K562 (cell line): ENCODE data around the gene CDCA3. TPM values are rescaled to one million over a fixed set of nuclear protein-coding genes. Genes with fewer than 3 reads are reported as not detected.

Source experiments
- BDP1 ChIP-seq: IDR thresholded peaks from 3 replicates; pipeline ENCODE4 v1.6.1; 2011; ENCODE audit not compliant: insufficient read length, insufficient read depth
- C11orf30 ChIP-seq: fragments of 450-650 bp; IDR thresholded peaks from 2 replicates; pipeline ENCODE4 v1.6.1; 2016; ENCODE audit warnings: low read depth, mild to moderate bottlenecking
- CREM ChIP-seq: IDR thresholded peaks from 2 replicates; pipeline ENCODE4 v1.6.1; 2014; ENCODE audit warnings: antibody characterized with exemption, low read depth
- ELF1 ChIP-seq: fragments of 200-800 bp; sonication (Bioruptor generic); IDR thresholded peaks from 2 replicates; pipeline ENCODE4 v1.6.1; 2016; ENCODE audit warnings: missing genetic modification characterization, missing compliant biosample characterization
- HOXB6 ChIP-seq: fragments of 250-450 bp; sonication (Bioruptor Pico); IDR thresholded peaks from 2 replicates; pipeline ENCODE4 v1.5.1; 2022; ENCODE audit warnings: mild to moderate bottlenecking, borderline replicate concordance
- KDM2B ChIP-seq: fragments of 250-450 bp; sonication (Bioruptor Pico); IDR thresholded peaks from 2 replicates; pipeline ENCODE4 v1.8.0; 2021; ENCODE audit warnings: mild to moderate bottlenecking, moderate library complexity
- KDM4B ChIP-seq, 2 experiments: fragments of 450-650 bp in 1 of 2; sonication (generic) in 1 of 2; IDR thresholded peaks; 2 replicates each; pipeline ENCODE4 v1.6.1; 2016 to 2017; ENCODE audit warnings: borderline replicate concordance in 2 of 2, antibody characterized with exemption in 1 of 2, low read depth in 1 of 2, mild to moderate bottlenecking in 1 of 2
- KLF10 ChIP-seq: fragments of 250-450 bp; sonication (Bioruptor Pico); IDR thresholded peaks from 2 replicates; pipeline ENCODE4 v1.6.1; 2021; ENCODE audit warnings: matching md5 sums
- L3MBTL2 ChIP-seq: fragments of 450-650 bp; IDR thresholded peaks from 2 replicates; pipeline ENCODE4 v1.6.1; 2016; ENCODE audit warnings: mild to moderate bottlenecking, moderate library complexity
- MTA3 ChIP-seq: fragments of 450-650 bp; formaldehyde crosslinking; IDR thresholded peaks from 2 replicates; pipeline ENCODE4 v1.6.1; 2017; ENCODE audit warnings: mild to moderate bottlenecking, borderline replicate concordance
- NCOR1 ChIP-seq: fragments of 450-650 bp; IDR thresholded peaks from 2 replicates; pipeline ENCODE4 v1.6.1; 2016; ENCODE audit warnings: mild to moderate bottlenecking, moderate library complexity
- NEUROD1 ChIP-seq: fragments of 150-350 bp; IDR thresholded peaks from 2 replicates; pipeline ENCODE4 v1.6.1; 2014; ENCODE audit warnings: borderline replicate concordance, low read length, low read depth; ENCODE audit not compliant: partially characterized antibody
- PHF8 ChIP-seq: fragments of 200-600 bp; sonication (generic); IDR thresholded peaks from 2 replicates; pipeline ENCODE4 v1.6.1; 2012; ENCODE audit warnings: mixed run types, mild to moderate bottlenecking, inconsistent platforms, low read length, moderate library complexity, borderline replicate concordance
- POLR2AphosphoS2 ChIP-seq: IDR thresholded peaks from 2 replicates; pipeline ENCODE4 v1.6.1; 2012; ENCODE audit warnings: low read length, improper control_type of control experiment
- RBM14 ChIP-seq: fragments of 200-400 bp; formaldehyde crosslinking; IDR thresholded peaks from 2 replicates; pipeline ENCODE4 v1.6.1; 2018; ENCODE audit warnings: low read depth, mild to moderate bottlenecking, low read length, moderate library complexity, borderline replicate concordance; ENCODE audit not compliant: insufficient read depth
- RNF219 ChIP-seq: fragments of 250-450 bp; sonication (Bioruptor Pico); IDR thresholded peaks from 2 replicates; pipeline ENCODE4 v1.5.0; 2022; ENCODE audit warnings: mild to moderate bottlenecking
- SMARCB1 ChIP-seq: IDR thresholded peaks from 2 replicates; pipeline ENCODE4 v1.6.1; 2011; ENCODE audit warnings: improper control_type of control experiment, low read depth; ENCODE audit not compliant: insufficient read length
- SPI1 ChIP-seq: IDR thresholded peaks from 2 replicates; pipeline ENCODE4 v1.6.1; 2011; ENCODE audit warnings: low read depth, low read length, control low read depth, borderline replicate concordance
- YBX1 ChIP-seq: fragments of 450-650 bp; IDR thresholded peaks from 2 replicates; pipeline ENCODE4 v1.7.1; 2016; ENCODE audit warnings: mild to moderate bottlenecking
- ZC3H11A ChIP-seq: IDR thresholded peaks from 2 replicates; pipeline ENCODE4 v1.6.1; 2012; ENCODE audit warnings: low read depth, low read length, improper control_type of control experiment
- ZNF217 ChIP-seq: sonication (generic); formaldehyde crosslinking; IDR thresholded peaks from 2 replicates; pipeline ENCODE4 v1.8.0; 2022; ENCODE audit warnings: mild to moderate bottlenecking, missing genetic modification reagents
- ZNF431 ChIP-seq: sonication (generic); formaldehyde crosslinking; IDR thresholded peaks from 2 replicates; pipeline ENCODE4 v1.8.0; 2022; ENCODE audit warnings: mild to moderate bottlenecking, missing genetic modification reagents
- ZNF696 ChIP-seq: fragments of 250-450 bp; sonication (Bioruptor Pico); conservative IDR thresholded peaks from 2 replicates; pipeline ENCODE4 v1.4.0; 2020; ENCODE audit warnings: mild to moderate bottlenecking, moderate library complexity
- polyA plus RNA-seq, 8 experiments: library from polyadenylated mRNA; depleted of rRNA in 4 of 8; stranded (reverse) in 5 of 8; unstranded in 3 of 8; fragments of >200 nt; fragmentation: Nextera tagmentation in 2 of 8; fragmentation: Illumina TruSeq in 1 of 8; extraction: Ambion mirVana in 2 of 8; extraction: Trizol in 1 of 8; gene quantifications; 2 replicates each; pipeline versions ENCODE4 v1.2.1 to v1.2.3, GENCODE V29; 2011 to 2014; ENCODE audit warnings: inconsistent platforms in 1 of 8, missing spikeins in 1 of 8
- total RNA-seq, 7 experiments: library from RNA; depleted of rRNA in 6 of 7; stranded (reverse); fragments of >200 nt in 6 of 7; fragmentation: Illumina TruSeq in 2 of 7; extraction: Trizol in 2 of 7; gene quantifications; 2 replicates each; pipeline versions ENCODE4 v1.2.1 to v1.2.3, GENCODE V29; 2011 to 2021; ENCODE audit warnings: low replicate concordance in 1 of 7
- TF ChIP-seq, protein P1 (sequence below), 2 experiments: IDR thresholded peaks; 2 replicates each; pipeline ENCODE4 v1.6.1; 2011; ENCODE audit warnings: borderline replicate concordance in 1 of 2, control low read depth in 1 of 2, low read depth in 1 of 2, low read length in 1 of 2, mild to moderate bottlenecking in 1 of 2, mixed read lengths in 1 of 2, moderate library complexity in 1 of 2; ENCODE audit not compliant: insufficient read depth in 1 of 2, insufficient read length in 1 of 2, poor library complexity in 1 of 2, severe bottlenecking in 1 of 2; ENCODE audit errors: extremely low read depth in 1 of 2

CDCA3 gene
- total and polyA plus RNA-seq, 9 of the 15 experiments (the other 6 are each of a cell fraction or from before 2014, with no cell fraction given): 24.2 to 80.8 (median 55.1) TPM

- TF ChIP-seq ZC3H11A (no peak), BDP1 (no peak), L3MBTL2 (peak; percentile 86), YBX1 (no peak), HOXB6 (0 out of 2 replicates have a peak, but pooled peaks have one; percentile 54), KLF10 (CRISPR knock-in tag) (no peak), PHF8 (peak; percentile 43), MTA3 (0 out of 2 replicates have a peak, but pooled peaks have one; percentile 23), POLR2AphosphoS2 (no peak), NCOR1 (no peak), RBM14 (no peak), ZNF696 (CRISPR knock-in tag) (no peak), SPI1 (no peak), C11orf30 (peak; percentile 53; the same call in 1 of the 2 replicates), SMARCB1 (no peak), ZNF217 (no peak), ELF1 (tag) (no peak), KDM4B (IDR thresholded peaks at IDR 0.05; ENCODE audit: borderline replicate concordance in 2 of 2, low read depth in 1 of 2) (no peak), NEUROD1 (peak; percentile 93), RNF219 (CRISPR knock-in tag) (no peak), KDM2B (CRISPR knock-in tag) (no peak; the same call in 1 of the 2 replicates), ZNF431 (no peak), CREM (peak; percentile 91)
- TF ChIP-seq, protein P1, sequence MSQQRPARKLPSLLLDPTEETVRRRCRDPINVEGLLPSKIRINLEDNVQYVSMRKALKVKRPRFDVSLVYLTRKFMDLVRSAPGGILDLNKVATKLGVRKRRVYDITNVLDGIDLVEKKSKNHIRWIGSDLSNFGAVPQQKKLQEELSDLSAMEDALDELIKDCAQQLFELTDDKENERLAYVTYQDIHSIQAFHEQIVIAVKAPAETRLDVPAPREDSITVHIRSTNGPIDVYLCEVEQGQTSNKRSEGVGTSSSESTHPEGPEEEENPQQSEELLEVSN (IDR thresholded peaks at IDR 0.05; ENCODE audit: borderline replicate concordance in 1 of 2, extremely low read depth in 1 of 2, insufficient read depth in 1 of 2, insufficient read length in 1 of 2, low read depth in 1 of 2, low read length in 1 of 2, poor library complexity in 1 of 2, severe bottlenecking in 1 of 2): peak; percentile 70 to 95
Observed at GRCh38 chr12:6851153-6851920, at the start of gene CDCA3 (continued).
